Measurements from ENCODE around the gene SOX6.
"Not testable (repeated sequence)": the region's sequence is repeated elsewhere in the genome, so short reads cannot be mapped to it uniquely, and the experiment has no call there.

The SOX6 gene

DNA sequence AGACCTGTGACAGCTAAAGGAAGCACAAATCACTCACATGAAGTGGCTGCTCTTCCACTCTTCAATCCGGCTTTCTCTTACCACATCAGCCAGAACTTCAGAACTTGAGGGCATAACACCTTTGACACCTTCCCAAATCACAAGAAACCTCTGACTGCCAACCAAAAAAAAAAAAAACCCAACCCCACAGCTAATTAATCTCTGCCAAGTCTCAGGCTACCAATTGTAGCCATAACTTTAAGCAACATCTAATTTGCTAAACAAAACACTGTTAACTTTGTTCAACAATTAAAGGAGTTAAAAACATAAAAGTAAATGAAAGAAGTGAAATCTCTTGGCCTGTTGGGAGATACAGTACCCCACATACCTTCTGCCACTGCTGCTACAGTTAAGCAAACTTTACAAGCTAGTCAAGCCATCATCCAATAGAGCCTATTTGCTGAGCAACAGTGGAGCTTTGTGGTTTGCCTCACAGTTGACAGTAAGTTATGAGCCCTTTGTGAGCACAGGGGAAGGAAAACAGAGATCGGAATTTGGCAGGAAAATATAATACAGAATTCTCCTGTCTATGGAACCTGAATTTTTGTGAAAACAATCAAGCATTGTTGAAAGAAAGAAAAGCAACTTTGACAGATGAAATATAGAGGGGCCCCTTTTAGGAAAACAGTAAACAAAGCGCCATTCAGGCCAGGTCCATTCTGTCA is at the start of gene SOX6:
Gene SOX6, minus strand, starts transcription at position 490 of the 704 bp plus-strand sequence. CDS start 15,298 bp downstream, outside the sequence.
- DNase-seq (ENCODE audit: low spot score): no peak

DNA sequence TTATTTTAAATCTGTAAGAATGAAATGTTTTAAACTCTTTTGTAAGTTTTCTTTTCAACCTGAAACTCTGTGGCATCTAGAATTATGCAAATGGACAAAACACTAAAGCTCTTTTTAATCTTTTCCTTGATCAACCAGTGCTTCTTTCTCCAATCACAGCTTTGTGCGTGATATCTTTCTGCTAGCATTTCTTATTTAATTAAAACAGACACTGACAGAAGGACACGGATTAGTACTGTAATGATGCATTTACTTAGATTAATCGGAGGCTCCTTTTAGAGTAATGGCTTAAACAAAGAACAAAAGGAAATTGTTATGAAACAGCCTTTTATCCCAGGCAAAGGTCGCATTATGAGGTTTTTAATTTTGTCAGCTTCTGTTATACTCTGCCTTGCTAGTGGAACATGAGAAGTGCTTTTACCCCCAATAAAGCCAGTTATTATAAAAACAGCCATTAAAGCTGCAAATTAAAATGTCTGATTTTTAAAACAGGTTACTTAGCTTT is 48.5 kb upstream of the SOX6 start:
- DNase-seq (ENCODE audit: low spot score): peak; percentile 44

- DNase-seq (ENCODE audit: low spot score): no peak
These were observed 47.5 kb upstream of the SOX6 start for GRCh38 chr11:16403851-16404250.

DNA sequence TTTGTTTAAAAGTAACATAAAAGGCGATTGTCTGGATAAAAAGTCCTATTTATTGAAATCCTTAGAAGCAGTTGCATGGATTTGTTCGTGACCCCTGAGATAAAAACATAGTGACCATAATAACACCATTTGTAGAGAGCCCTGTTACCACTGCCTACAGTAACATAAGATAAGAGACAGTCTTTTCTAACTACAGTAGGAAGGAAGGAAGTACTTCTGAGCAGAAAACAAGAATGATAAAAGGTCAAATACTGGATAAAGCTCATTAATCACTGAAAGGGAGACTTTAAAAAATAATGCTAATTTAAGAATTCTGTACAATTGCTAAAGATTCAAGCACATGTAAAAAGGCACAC is 47.1 kb upstream of the SOX6 start:
- no peak for DNase-seq (ENCODE audit: low spot score)

DNA sequence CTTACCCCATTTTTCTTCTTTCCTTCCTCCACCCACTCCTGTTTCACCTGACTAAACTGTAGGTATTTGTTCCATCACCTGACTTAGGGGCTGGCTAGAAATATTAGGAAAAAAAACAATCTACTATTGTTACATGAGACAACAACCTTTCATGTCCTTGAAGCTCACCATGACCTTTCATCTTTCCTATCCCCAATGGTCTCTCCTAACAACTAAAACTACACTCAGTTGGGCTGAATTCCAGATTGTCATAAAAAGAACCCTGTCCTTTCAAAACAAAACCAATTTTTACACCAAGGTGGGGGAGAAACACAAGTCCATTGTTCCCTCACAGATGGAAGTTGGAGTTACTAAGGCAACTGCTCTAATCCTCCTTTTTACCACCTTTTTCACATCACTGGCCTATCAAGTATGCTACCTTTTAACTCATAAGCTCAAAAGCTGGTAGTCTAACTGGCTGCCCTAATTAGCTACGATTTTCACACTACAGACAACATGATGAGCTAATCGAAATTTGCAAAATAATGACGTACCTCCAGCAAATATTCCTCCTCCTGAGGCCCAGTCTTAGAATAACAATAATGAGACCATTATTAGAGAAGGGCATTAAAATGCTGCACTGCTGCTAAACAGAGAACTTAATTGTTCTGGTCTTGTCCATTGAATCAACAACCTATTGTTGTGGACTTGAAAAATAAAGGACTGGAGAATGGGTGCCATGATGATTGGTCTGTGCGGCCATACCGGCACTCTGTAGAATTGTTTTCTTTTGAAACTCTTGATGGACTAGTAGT is 46.5 kb upstream of the SOX6 start:
- no peak for DNase-seq (ENCODE audit: low spot score)

GRCh38 chr11:16397390-16397789 is 41.0 kb upstream of the SOX6 start:
- DNase-seq (ENCODE audit: low spot score): no peak

- no peak for DNase-seq (ENCODE audit: low spot score)
These were observed 39.3 kb upstream of the SOX6 start for GRCh38 chr11:16395601-16396000.

DNA sequence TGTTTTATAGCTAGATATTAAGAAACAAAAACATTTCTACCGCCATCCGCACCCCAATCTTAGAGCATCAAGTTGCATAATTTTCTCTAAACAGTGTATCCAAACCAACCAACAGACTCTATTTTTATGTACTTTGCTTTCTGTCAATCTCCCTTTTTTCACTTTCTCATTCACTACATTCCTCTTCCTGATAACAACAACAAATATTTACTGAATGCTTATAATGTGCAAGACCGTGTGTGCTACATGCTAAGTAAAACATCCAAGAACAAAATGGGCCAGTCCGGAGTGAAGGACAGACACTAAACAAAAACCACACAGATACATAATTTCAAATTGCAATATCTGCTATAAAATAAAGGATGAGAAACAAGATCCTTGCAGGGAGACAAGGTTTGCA is 38.6 kb upstream of the SOX6 start:
- no peak for DNase-seq (ENCODE audit: low spot score)

GRCh38 chr11:16393340-16393739 is 37.0 kb upstream of the SOX6 start:
- no peak for DNase-seq (ENCODE audit: low spot score)

GRCh38 chr11:16392616-16393015 is 36.3 kb upstream of the SOX6 start:
- no peak for DNase-seq (ENCODE audit: low spot score)

DNA sequence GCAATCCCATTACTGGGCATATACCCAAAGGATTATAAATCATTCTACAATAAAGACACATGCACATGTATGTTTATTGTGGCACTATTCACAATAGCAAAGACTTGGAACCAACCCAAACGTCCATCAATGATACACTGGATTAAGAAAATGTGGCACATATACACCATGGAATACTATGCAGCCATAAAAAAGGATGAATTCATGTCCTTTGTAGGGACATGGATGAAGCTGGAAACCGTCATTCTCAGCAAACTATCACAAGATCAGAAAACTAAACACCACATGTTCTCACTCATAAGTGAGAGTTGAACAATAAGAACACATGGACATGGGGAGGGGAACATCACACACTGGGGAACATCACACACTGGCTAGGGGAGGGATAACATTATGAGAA is 34.5 kb upstream of the SOX6 start:
- DNase-seq (ENCODE audit: low spot score): not testable (repeated sequence)

GRCh38 chr11:16385099-16385498 is 28.8 kb upstream of the SOX6 start:
- no peak for DNase-seq (ENCODE audit: low spot score)

DNA sequence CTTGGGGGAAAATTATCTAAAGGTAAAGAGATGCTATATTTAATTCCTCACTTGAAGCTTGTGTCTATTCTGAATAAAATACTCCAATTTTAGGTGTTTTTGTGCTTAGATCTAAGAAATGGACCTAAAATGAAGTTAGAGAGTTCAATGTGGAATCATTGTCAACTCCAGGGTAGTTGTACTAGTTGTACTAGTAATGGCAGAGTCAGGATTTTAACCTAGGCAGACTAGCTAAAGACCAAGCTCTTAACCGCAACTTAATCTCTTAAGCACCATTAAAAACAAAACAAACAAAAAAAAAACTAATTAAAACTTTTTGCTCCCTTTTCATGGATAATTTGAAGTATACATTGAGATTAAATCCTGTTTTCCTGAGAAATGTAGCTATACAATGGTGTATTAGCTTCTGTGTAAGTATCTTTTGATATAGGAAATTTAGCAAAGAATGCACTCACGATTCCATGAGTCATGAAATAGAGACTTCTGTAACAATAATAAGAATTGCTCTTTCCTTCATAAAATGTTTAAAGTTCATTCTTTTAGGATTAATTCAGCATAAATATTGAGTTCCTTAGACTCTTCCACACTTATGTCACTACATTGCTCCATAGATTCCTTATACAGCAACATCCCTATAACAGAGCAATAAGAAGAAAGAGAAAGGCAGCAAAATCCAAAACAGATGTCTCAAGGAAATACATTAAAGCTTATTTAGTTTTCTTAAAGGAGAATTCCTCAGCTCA is 26.5 kb upstream of the SOX6 start:
- no peak for DNase-seq (ENCODE audit: low spot score)

- no peak for DNase-seq (ENCODE audit: low spot score)
These were observed 25.8 kb upstream of the SOX6 start for GRCh38 chr11:16382186-16382585.

GRCh38 chr11:16380941-16381568 is 24.7 kb upstream of the SOX6 start:
- no peak for DNase-seq (ENCODE audit: low spot score)

DNA sequence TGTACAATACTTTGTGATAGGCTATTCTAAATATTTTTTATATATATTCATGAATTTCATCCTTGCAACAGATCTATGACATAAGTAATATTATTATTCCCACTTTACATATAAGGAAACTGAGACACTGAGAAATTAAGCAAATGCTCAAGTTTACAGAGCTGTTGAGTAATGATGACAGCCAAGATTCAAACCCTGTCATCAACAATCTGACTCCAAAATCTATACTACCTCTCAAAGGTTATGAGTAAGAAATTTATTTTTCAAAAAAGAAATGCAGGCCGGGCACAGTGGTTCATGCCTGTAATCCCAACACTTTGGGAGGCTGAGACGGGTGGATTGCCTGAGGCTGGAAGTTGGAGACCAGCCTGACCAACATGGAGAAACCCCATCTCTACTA is 22.6 kb upstream of the SOX6 start:
- DNase-seq (ENCODE audit: low spot score): no peak

- DNase-seq (ENCODE audit: low spot score): no peak
These were observed 21.4 kb upstream of the SOX6 start for GRCh38 chr11:16377746-16378145.

GRCh38 chr11:16375664-16376063 is 19.3 kb upstream of the SOX6 start:
- DNase-seq (ENCODE audit: low spot score): not testable (repeated sequence)

DNA sequence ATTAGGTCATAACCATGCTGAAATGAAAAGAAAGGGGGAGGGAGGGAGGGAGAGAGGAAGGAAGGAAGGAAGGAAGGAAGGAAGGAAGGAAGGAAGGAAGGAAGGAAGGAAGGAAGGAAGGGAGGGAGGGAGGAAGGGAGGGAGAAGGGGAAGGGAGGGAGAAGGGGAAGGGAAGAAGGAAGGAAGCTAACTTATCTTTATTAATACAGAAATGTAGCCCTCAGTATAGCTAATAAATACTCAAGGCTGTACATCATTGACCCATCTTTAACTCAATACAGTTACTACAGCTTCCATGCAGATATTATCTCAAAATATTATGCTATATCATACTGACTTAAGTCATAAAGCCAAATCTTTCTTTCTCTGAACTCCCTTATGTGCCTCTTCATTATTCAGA is 17.4 kb upstream of the SOX6 start:
- DNase-seq (ENCODE audit: low spot score): no peak

- DNase-seq (ENCODE audit: low spot score): no peak
These were observed 16.0 kb upstream of the SOX6 start for GRCh38 chr11:16372355-16372754.

- no peak for DNase-seq (ENCODE audit: low spot score)
These were observed 10.9 kb upstream of the SOX6 start for GRCh38 chr11:16367252-16367651.

DNA sequence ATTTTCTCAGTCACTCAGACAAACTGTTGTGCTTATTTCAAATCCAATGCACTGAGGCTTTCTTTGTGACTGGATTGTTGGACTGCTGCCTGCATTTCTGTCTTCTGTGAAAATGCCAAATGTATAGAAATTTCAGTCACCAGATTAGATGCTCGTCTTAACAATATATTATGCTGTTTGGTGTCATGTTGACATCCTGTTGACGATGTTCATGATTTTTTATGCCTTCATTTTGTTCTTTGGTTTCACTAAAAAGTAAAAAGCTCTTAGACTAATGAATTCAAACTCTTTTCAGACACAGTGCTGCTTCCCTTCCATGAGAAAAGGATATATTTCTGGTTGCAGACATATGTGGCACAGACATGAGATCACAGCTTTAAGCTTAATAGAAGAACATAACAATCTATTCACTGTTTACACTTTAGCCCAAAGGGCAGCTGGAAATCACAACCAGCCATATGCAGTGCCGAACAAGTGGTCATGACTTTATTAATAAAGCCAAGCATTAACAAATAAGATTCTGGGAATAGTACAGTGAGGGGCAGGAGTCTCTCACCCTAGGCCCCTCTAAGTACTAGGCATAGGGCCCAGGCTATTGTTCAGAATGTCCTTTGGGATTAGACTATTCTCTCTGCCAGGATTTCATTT is 9.4 kb upstream of the SOX6 start:
- DNase-seq (ENCODE audit: low spot score): peak; percentile 43

Data from D341Med (cell line).